ENCODE data around the gene CYLD.

DNA sequence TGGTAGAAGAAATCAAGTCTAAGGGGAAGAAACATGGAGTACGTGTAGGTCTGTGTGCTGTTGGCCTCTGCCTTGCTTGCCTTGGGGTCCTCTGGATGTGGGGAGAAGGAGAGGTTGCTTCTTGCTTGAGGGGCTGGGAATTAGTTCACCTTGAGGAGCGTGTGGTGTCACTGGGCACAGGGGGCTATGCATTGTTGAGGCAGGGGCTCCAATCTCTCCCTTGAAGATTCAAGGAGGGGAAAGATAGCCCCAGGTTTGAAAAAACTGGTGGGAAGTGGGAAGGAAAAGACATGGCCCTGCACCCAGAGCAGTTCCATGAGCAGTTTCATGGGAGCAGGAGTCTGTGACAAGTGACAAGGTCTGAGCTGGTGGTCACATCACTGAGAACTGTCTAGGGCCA lies 103.4 kb downstream of the CYLD start:
- no peak for TF ChIP-seq CTCF (IDR thresholded peaks at IDR 0.05)
- no peak for TF ChIP-seq POLR2A (IDR thresholded peaks at IDR 0.05)

All from adrenal gland (tissue), 5 donors.